Stimulated activated CD8-positive, alpha-beta memory T cell treated with anti-CD3 and anti-CD28 coated beads, Interleukin-15, amount 100 ng/mL, for 1 hour (primary cell): ENCODE data around the gene DAD1.

Source experiments
- DNase-seq: peaks from one replicate; pipeline ENCODE4 v3.0.0-alpha.2; 2020; ENCODE audit warnings: low read depth

The DAD1 gene

GRCh38 chr14:22515929-22516328, 73.1 kb downstream of the DAD1 start:
- DNase-seq: no peak
